GM08714 (cell line): ENCODE data around the gene TOR4A.
"Not testable (repeated sequence)": the region's sequence is repeated elsewhere in the genome, so short reads cannot be mapped to it uniquely, and the experiment has no call there.

Experiments used
- H3K4me3 ChIP-seq: fragments of 200-500 bp; sonication (Bioruptor generic); 2 replicates; pipeline ENCODE4 v1.5.1; 2014; ENCODE audit warnings: mild to moderate bottlenecking, low read length, inconsistent platforms
- ZNF274 ChIP-seq: IDR thresholded peaks from 2 replicates; pipeline ENCODE4 v1.6.1; 2012; ENCODE audit warnings: mild to moderate bottlenecking, low read depth, low read length

TOR4A gene

GRCh38 chr9:137234758-137235423 lies 42.6 kb upstream of the TOR4A start:
- H3K4me3 ChIP-seq: no peak overlapping the region
- TF ChIP-seq ZNF274: no peak

- H3K4me3 ChIP-seq: no peak overlapping the region
- TF ChIP-seq ZNF274: no peak
Observed at GRCh38 chr9:137235424-137236237, 41.9 kb upstream of the TOR4A start.

- H3K4me3 ChIP-seq: no peak overlapping the region; the same call in 1 of the 2 replicates
- no peak for TF ChIP-seq ZNF274
Observed at GRCh38 chr9:137236238-137236935, 41.1 kb upstream of the TOR4A start.

- TF ChIP-seq ZNF274: no peak
- H3K4me3 ChIP-seq: no peak overlapping the region; the same call in 1 of the 2 replicates
Observed at GRCh38 chr9:137236936-137237421, 40.5 kb upstream of the TOR4A start.

- TF ChIP-seq ZNF274: no peak
- H3K4me3 ChIP-seq: no peak overlapping the region
Observed at GRCh38 chr9:137237759-137238726, 39.5 kb upstream of the TOR4A start.

- peak overlapping the region; percentile 74 for H3K4me3 ChIP-seq
Observed at GRCh38 chr9:137239541-137240200, 37.9 kb upstream of the TOR4A start.

GRCh38 chr9:137240318-137240840 lies 37.1 kb upstream of the TOR4A start:
- peak overlapping the region; percentile 74 for H3K4me3 ChIP-seq
- TF ChIP-seq ZNF274: no peak

GRCh38 chr9:137240841-137241489 lies 36.6 kb upstream of the TOR4A start, which contains the start of gene TUBB4B:
Gene TUBB4B, plus strand, starts transcription at chr9:137241287. Its CDS starts 74 bp downstream, at chr9:137241361.
- H3K4me3 ChIP-seq: peak within 1 kb of the TSS; percentile 80
- no peak for TF ChIP-seq ZNF274

GRCh38 chr9:137241490-137242268 lies 35.8 kb upstream of the TOR4A start:
- TF ChIP-seq ZNF274: no peak
- peak overlapping the region; percentile 80 for H3K4me3 ChIP-seq

GRCh38 chr9:137242269-137243203 lies 35.0 kb upstream of the TOR4A start:
- TF ChIP-seq ZNF274: no peak
- peak overlapping the region; percentile 80 for H3K4me3 ChIP-seq

GRCh38 chr9:137243266-137243625 lies 34.3 kb upstream of the TOR4A start:
- H3K4me3 ChIP-seq: not testable (repeated sequence)
